Cardiac septum (tissue), 1 donor: ENCODE data around the gene INAVA. TPM values are rescaled to one million over a fixed set of nuclear protein-coding genes. Genes with fewer than 3 reads are reported as not detected.

Experiments used
- DNase-seq: peaks from one replicate; pipeline ENCODE4 v3.0.0-alpha.2; 2020; ENCODE audit warnings: low spot score
- intact Hi-C: fragments of 100-400 bp; cut with DNase I; formaldehyde crosslinking; loops from one replicate; pipeline ENCODE4 v1.14.0; 2022
- long read RNA-seq: library from polyadenylated mRNA; unstranded; transcript quantifications from one replicate; pipeline ENCODE4 v2.0.0, GENCODE V29; 2021
- total RNA-seq: library from RNA; stranded (reverse); fragmentation: NEBNext Ultra II Directional; extraction: Animal tissue kit (Norgen Biotek cat#: 25700); gene quantifications from one replicate; pipeline ENCODE4 v1.2.1, GENCODE V29; 2021
- donor health status: DM: no; HTN: no; CAD: no.

INAVA gene, protein sequence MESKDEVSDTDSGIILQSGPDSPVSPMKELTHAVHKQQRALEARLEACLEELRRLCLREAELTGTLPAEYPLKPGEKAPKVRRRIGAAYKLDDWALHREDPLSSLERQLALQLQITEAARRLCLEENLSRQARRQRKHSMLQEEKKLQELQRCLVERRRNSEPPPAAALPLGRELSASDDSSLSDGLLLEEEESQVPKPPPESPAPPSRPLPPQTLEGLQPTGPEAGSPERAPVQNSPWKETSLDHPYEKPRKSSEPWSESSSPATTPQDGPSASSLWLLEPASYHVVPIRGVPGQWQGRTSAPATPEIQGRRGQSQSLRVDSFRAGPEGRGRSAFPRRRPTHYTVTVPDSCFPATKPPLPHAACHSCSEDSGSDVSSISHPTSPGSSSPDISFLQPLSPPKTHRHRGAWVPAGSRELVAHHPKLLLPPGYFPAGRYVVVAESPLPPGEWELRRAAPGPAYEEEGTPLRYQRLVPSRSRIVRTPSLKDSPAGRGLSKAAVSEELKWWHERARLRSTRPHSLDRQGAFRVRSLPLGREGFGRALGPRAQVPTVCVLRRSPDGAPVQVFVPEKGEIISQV
- 0.27 TPM for total RNA-seq
- long read RNA-seq: 0 reads

GRCh38 chr1:200894712-200895442, at the start of gene INAVA:
TSS of gene INAVA (plus strand) at chr1:200894900. CDS start at chr1:200898401, 3,501 bp downstream.
- intact Hi-C loops: no loop called here
- no peak for DNase-seq

GRCh38 chr1:200845360-200845759, 49.3 kb upstream of the INAVA start:
- intact Hi-C loops: no loop called here

GRCh38 chr1:200846398-200846797, 48.3 kb upstream of the INAVA start:
- intact Hi-C loops: no loop called here
- DNase-seq: no peak

More at GRCh38 chr1:200845360-200845759, 49.3 kb upstream of the INAVA start:
- DNase-seq: no peak

DNA sequence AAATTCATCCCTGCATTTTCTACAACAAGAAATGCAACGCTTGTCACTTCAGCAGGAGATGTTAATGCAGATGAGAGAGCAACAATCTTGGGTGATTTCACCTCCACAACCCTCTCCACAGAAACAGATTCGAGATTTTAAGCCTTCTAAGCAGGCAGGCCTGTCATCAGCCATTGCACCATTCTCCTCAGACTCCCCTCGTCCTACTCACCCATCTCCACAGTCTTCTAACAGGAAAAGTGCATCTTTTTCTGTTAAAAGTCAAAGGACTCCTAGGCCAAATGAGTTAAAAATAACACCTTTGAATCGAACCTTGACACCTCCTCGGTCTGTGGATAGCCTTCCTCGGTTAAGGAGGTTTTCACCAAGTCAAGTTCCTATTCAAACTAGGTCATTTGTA, 45.3 kb upstream of the INAVA start:
- no peak for DNase-seq
- intact Hi-C loops: no loop called here

GRCh38 chr1:200850554-200850953, 44.1 kb upstream of the INAVA start:
- intact Hi-C loops: no loop called here
- no peak for DNase-seq

DNA sequence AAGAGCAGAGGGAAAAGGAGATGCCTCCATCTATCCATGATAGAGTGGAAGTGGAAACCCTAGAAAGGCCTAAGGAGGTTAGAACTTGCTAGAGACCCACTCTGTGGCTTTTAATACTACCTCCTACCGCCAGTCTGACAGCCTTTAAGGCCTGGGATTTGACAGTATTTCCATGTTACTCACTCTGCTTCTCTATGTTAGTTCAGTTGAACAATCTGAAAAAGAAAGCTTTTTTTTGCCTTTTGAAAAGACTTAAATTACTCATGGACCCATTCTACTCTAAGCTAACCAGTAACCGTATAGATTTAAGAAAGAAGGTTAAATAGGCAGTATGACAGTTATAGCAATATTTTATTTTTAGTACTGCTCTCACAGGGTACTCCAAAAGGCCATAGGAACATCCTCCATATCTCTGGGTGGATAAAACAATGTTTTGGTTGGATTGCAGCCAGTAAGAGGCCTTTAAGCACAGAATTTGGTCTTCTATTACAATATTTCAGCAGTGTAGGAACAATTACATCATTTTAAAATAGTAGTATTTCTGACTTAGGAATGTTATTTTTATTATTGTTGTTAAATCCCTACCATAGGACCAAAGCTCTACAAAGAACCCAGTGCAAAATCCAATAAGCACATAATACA, 37.9 kb upstream of the INAVA start:
- intact Hi-C loops: no loop called here
- DNase-seq: no peak

- intact Hi-C loops: no loop called here
- no peak for DNase-seq
Measured at GRCh38 chr1:200857804-200858203, 36.9 kb upstream of the INAVA start.

DNA sequence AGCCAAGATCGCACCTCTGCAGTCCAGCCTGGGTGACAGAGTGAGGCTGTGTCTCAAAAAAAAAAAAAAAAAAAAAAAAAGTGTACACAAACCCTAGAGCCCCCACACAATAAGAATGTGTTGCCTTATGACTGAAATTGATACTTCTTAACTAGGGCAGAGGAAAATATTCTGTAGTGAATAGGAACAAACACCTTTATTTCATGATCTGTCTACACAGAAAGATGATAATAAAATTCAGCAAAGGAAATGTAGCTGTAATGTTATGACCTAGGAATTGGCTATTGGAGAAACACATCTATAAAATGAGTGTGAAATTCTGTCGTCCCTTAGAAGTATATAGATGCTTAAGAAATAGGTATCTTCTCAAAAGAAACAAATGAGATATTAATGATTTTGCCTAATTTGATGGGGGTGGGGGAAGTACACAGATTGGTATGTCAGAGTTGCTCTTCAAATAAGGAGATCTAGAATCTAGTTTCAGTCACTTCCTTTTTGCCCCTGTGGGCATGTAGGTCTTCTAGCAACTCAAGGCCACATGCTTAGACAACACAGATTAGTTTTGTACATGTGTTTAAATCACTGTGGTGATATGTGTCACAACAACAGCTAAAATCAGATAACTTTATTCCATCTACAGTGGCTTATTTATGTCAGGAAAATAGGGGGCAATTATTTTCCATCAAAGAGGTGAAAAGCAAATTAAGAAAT, 32.6 kb upstream of the INAVA start:
- no peak for DNase-seq

DNA sequence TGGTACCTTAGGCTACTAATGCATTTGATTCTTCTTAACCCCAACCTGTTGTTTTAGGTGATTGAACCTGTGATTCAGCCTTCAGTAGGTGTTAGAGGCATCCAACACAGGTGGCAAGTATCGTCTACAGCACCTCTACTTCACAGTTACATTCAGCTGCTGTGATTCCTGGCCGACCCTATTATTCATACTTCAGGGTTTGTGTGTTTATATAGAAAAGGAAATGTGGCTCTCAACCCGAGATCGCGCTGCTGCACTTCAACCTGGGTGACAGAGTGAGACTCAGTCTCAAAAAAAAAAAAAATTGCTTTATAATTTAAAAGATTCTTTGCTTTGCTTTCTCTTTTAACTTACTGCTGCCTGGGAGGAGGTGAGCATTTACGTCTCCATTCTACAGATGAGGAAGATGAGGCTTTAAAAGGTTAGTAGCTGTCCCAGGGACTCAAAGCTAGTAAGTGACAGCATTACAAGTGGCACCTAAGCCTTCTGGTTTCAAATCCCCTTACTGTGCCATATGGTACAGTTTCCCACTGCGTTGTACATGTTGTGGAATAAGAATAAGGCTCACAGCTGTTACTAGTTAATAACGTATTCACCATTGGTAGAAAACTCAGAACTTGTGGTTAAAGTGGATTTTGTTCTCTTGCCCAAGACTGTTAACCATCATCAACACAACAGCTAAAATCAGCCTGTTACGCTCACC, 31.8 kb upstream of the INAVA start:
- DNase-seq: no peak
- intact Hi-C loops: no loop called here

More for the DNA sequence above, 32.6 kb upstream of the INAVA start:
- intact Hi-C loops: no loop called here

GRCh38 chr1:200866116-200866515, 28.6 kb upstream of the INAVA start:
- intact Hi-C loops: no loop called here
- no peak for DNase-seq

DNA sequence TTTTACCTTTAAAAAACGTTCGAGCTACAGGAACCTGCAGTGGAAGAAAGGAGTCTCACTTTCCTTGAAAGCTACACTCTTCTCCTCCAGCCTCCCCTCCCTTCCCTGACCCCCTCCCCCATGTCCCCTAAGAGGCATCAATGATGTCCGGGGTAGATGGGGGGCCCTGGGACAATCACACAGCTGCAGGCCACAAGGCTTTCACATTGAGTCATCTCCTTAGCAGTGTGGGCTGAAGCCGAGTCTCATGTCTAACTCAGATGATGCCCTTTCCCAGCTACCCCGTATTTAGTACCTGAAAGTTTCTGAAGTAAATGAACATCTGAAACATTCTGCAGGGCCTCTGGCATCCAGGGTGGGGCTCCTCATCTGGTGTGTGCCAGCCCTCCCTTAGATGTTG, 28.2 kb upstream of the INAVA start:
- DNase-seq: no peak
- intact Hi-C loops: no loop called here

DNA sequence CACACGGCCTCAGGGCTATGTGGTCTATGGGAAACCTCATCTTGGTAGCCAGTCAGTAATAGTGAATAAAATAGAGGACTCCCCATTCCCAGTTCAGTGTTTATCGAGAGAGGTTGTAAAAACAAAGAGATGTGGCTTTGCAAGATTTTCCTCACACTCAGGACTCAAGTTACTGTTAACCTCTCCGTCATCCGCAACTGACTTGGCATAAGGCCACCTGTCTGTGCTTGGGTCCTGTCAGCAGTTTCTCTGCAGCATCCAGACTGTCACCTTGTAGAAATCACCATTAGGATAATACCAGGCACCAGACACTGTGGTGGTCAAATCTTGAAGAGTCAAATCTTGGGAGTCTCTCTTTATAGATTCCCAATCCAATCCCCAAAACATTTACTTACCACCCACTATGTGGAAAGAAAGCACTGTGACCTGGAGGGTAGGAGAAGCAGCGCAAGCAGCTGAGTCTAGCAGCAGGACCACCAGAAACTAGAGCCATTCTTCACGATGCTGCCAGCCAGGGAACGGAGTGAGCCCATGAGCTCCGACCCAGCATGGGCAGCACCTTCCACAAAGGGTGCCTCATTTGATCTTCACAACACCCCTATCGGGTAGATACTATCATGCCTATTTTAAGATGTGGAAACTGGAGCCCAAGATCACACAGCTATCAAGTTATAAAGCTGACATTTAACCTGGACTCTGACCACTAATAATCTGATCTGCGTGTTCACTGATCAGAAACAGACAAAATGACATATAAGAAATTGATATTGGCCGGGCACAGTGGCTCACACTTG, 27.5 kb upstream of the INAVA start:
- intact Hi-C loops: no loop called here

DNA sequence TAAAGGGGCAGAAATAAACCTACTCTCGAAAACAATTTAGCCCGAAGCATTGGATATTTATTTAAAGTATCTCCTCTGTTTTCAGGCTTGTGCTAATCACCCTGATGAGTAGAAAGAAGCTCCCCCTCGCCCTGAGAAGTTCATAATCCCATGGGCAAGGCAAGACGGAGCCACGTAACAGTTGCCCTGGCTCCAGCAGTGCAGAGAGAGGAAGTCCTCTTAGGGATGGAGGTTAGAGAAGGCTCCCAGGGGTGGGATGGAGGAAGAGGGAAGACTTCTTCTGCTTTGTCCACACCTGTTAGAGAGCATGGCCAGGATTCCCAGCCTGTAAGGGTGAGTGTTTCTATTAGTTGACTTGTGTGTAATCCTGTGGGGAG, 25.3 kb upstream of the INAVA start:
- intact Hi-C loops: no loop called here
- no peak for DNase-seq

More for the DNA sequence above, 27.5 kb upstream of the INAVA start:
- DNase-seq: no peak

- no peak for DNase-seq
- intact Hi-C loops: no loop called here
Measured at GRCh38 chr1:200869753-200870391, 24.8 kb upstream of the INAVA start.

DNA sequence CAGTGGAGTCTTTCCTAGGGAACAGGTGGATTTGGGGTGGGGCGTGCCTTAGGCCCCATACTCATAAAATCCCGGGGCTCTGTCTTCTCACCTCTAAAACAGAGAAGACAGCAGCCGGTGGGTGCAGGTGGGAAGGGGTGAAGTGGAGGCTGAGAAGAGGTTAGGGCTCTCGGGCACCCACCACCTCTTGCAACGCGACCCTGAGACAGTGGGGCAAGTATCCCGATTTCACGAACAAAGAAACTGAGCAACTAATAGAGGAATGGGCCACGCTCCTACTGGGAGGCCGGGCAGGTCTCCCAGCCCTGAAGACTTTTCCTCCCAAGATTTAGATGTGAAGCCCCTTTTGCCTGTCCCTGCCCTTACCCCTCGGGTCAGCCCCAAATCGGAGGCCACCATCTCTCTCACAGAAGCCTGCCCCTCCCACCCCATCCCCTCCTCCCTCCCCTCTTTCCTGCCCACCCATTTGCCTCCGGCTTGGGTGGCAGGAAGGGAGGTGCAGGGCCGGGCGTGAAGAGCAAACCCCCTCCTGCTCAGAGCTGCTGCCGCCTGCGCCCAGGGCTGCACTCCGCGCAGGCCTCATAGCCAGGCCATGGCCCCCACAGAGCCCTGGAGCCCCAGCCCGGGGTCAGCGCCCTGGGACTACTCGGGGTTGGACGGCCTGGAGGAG, 22.1 kb upstream of the INAVA start, which contains the start of gene GPR25:
GPR25 (plus strand) TSS at position 536 of the 670 bp plus-strand sequence; CDS start at position 593, 57 bp downstream.
- intact Hi-C loops: no loop called here
- DNase-seq: no peak

GRCh38 chr1:200873116-200873670, 21.5 kb upstream of the INAVA start:
- intact Hi-C loops: no loop called here
- DNase-seq: no peak
